ENCODE measurements around the gene EGR2.
A peak's percentile ranks its signal among the peaks of the same experiment; 100 is the strongest.

Gene EGR2

GRCh38 chr10:62816331-62817120 is at the start of gene EGR2:
Gene EGR2, minus strand, starts transcription at chr10:62816366. Its CDS starts 337 bp downstream, at chr10:62816029.
- no peak for TF ChIP-seq CTCF (IDR thresholded peaks at IDR 0.05; ENCODE audit: insufficient read depth, low read depth, low read length, missing control alignments)
- peak; percentile 97 for DNase-seq (ENCODE audit: low read depth)
- peak within 1 kb of the TSS; percentile 59 for H3K4me3 ChIP-seq (ENCODE audit: low read length)

DNA sequence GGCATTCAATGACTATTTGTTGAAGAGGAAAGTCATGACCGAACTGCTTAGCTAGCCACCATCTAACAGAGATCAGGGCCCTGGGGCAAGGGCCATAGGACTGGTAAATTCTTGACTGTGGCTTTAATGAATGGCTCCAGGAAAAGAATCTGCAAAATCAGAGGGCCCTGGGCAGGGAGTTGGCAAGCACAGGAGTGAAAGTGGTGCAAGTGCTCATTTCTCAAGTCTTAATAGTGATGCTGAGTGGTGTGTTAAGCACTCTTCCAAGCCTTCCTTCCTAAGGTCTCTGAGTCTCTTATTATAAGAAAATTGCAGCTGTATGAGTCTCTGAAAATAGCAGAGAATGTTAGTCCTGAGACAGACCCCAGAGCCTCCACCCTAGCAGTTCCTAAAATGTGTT is 46.3 kb upstream of the EGR2 start:
- no peak overlapping the region for H3K4me3 ChIP-seq (ENCODE audit: low read length)
- TF ChIP-seq CTCF (IDR thresholded peaks at IDR 0.05; ENCODE audit: insufficient read depth, low read depth, low read length, missing control alignments) = no peak
- no peak for DNase-seq (ENCODE audit: low read depth)

GRCh38 chr10:62861507-62861906 is 45.3 kb upstream of the EGR2 start:
- no peak overlapping the region for H3K4me3 ChIP-seq (ENCODE audit: low read length)
- no peak for DNase-seq (ENCODE audit: low read depth)
- no peak for TF ChIP-seq CTCF (IDR thresholded peaks at IDR 0.05; ENCODE audit: insufficient read depth, low read depth, low read length, missing control alignments)

DNA sequence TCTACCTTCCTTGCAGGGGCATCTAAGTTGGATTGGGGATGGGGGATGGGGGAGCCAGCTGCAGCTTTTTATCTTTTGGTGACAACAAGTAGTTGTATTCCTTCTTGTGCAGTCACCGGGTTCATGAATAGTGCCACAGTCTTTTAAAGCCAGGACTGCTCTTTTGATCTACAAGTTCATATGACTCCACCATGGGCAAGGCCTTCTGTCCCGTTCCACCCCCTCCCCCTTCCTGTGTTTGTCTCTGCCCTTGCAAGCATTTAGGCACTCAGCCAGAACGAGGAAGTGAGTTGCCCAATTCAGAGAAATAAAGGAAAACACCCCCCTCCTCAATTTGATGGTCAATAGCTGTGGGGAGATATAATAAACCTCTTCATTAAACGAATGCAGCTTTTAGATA is 44.8 kb upstream of the EGR2 start:
- no peak for DNase-seq (ENCODE audit: low read depth)
- no peak for TF ChIP-seq CTCF (IDR thresholded peaks at IDR 0.05; ENCODE audit: insufficient read depth, low read depth, low read length, missing control alignments)
- H3K4me3 ChIP-seq (ENCODE audit: low read length) = no peak overlapping the region

DNA sequence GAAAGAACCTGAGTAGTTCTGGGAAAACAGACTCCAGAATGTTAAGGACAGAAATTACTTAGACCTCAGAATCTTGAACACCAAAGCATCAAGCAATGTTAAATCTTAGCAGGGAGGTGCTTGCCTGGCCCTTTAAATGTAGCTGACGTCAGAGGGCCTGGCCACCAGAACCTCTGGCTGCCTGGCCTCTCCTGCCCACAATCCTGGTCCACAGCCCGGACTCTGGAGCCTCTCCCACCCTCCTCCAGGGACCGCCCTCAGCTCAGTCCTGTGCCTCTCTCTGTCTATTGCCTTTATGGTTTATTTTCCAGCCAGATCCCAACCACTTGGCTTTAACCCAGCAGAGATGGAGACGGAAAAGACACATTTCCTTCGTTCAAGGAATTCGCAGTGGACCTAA is 42.2 kb upstream of the EGR2 start:
- TF ChIP-seq CTCF (IDR thresholded peaks at IDR 0.05; ENCODE audit: insufficient read depth, low read depth, low read length, missing control alignments) = no peak
- no peak for DNase-seq (ENCODE audit: low read depth)

GRCh38 chr10:62856021-62856420 is 39.9 kb upstream of the EGR2 start:
- H3K4me3 ChIP-seq (ENCODE audit: low read length) = no peak overlapping the region
- no peak for DNase-seq (ENCODE audit: low read depth)
- no peak for TF ChIP-seq CTCF (IDR thresholded peaks at IDR 0.05; ENCODE audit: insufficient read depth, low read depth, low read length, missing control alignments)

More for the DNA sequence above, 42.2 kb upstream of the EGR2 start:
- no peak overlapping the region for H3K4me3 ChIP-seq (ENCODE audit: low read length)

GRCh38 chr10:62853710-62854109 is 37.5 kb upstream of the EGR2 start:
- DNase-seq (ENCODE audit: low read depth) = no peak
- TF ChIP-seq CTCF (IDR thresholded peaks at IDR 0.05; ENCODE audit: insufficient read depth, low read depth, low read length, missing control alignments) = no peak
- no peak overlapping the region for H3K4me3 ChIP-seq (ENCODE audit: low read length)
